Measurements from ENCODE around the gene BANF2.

The BANF2 gene

DNA sequence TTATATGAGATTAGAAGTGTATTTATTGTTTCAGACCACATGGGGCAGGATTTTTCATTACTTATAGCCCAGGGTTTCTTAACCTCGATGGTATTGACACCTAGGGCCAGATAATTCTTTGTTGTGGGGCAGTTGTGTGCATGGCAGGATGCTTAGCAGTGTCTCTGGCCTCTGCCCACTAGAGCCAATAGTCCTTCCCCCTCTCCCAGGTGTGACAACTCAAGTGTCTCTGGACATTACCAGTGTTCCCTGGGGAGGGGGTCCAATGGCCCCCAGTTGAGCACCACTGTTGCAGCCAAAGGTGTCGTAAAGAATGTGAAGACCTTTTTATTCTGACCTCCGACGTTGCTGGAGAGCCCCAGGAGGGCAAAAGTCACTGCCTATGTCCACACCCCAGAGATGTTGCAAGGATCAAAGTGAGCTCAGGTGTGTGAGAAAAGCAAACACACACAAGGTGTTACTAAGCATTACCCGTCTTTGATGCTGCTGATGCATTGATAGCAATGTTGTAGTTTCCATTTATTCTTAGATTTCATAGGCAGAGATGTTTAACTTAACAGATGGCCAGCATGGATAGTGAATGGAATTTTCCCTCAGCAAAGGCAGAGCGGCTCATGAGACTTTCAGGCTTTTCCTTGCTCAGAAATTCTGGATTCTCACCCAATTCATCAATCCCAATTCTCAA is 22.2 kb downstream of the BANF2 start:
- H3K4me3 ChIP-seq (ENCODE audit: low read depth in 1 of 2, low read length in 2 of 2), result peak overlapping the region in 1 of 2 donors; percentile 3
- no peak overlapping the region for H3K9ac ChIP-seq (ENCODE audit: low read depth in 1 of 2, low read length in 2 of 2)
- H3K27me3 ChIP-seq (ENCODE audit: control insufficient read depth in 1 of 2, insufficient read depth in 2 of 2, low read length in 2 of 2), result no peaks in the 10 kb centered on the region
- H3K36me3 ChIP-seq (ENCODE audit: control insufficient read depth in 1 of 2, insufficient read depth in 2 of 2, low read length in 2 of 2), result no peaks in the 10 kb centered on the region
- H3K4me1 ChIP-seq (ENCODE audit: control insufficient read depth in 1 of 2, insufficient read depth in 2 of 2, low read length in 2 of 2), result peaks cover 8 to 13% of the 10 kb centered on the region in 2 donors
- no peak overlapping the region for H3K27ac ChIP-seq (ENCODE audit: low read depth, low read length)
- no peaks in the 10 kb centered on the region for H3K9me3 ChIP-seq (ENCODE audit: control insufficient read depth in 1 of 2, low read length in 2 of 2)

DNA sequence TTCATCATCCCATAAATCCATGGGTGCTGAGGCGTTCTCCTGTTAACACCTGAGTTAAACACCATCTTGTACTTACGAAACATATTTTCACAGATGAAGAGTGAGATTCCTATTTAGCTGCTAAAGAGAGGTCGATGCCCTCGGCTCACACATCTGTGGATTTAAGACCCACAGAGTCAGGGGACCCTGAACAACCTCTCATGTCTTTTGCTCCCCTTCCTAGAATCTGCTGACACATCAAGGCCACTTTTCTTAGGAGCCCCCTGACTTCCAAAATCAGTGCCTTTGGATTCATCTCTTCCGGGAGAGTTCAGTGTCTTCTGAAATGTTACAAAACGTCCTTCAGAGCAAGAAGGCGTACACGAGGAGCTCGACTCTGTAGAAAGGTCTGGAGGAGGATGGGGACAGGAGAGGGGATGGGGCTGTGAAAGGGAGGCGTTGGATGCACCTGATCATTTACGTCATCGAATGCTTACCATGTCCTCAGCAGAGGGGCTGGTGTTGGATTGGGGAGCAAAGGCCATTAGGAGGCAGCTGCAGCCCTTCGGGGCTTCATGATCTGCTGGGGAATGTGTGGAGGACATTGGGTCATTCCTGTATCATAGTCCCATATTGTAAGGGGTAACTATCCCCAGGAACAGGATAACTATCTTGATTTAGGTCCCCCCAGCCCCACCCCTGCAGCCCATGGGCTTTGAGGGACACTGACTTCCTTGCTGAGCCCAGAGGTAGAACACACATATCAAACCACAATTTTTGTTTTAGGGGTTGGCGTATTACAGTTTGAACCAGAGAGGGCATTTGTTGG is 22.9 kb downstream of the BANF2 start:
- Histone ChIP-seq H3K4me3 (ENCODE audit: low read depth in 1 of 2, low read length in 2 of 2) (no peak overlapping the region), H3K9ac (ENCODE audit: low read depth in 1 of 2, low read length in 2 of 2) (no peak overlapping the region), H3K36me3 (ENCODE audit: control insufficient read depth in 1 of 2, insufficient read depth in 2 of 2, low read length in 2 of 2) (no peaks in the 10 kb centered on the region), H3K9me3 (ENCODE audit: control insufficient read depth in 1 of 2, low read length in 2 of 2) (no peaks in the 10 kb centered on the region), H3K4me1 (ENCODE audit: control insufficient read depth in 1 of 2, insufficient read depth in 2 of 2, low read length in 2 of 2) (peaks cover 8 to 13% of the 10 kb centered on the region in 2 donors), H3K27me3 (ENCODE audit: control insufficient read depth in 1 of 2, insufficient read depth in 2 of 2, low read length in 2 of 2) (no peaks in the 10 kb centered on the region), H3K27ac (ENCODE audit: low read depth, low read length) (no peak overlapping the region)

DNA sequence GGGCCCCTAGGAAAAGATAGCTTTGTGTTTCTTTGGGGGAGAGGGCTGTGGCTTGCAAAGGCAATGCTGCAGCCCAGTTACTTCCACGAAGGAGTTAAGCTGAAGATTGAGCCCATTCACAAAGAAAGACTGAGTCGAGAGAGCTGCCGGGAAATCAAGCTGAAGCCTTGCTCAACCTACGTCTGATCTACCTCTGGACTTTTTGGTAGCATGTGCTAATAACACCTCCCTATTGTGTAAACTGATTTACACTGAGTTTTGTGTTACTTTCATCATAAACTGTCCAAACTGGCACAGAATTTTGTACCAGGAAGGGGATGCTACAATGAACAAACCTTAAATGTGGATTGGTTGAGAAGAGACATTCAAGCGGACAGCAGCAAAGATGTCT is 23.5 kb downstream of the BANF2 start:
- H3K27ac ChIP-seq (ENCODE audit: low read depth, low read length), result no peak overlapping the region
- no peaks in the 10 kb centered on the region for H3K9me3 ChIP-seq (ENCODE audit: control insufficient read depth in 1 of 2, low read length in 2 of 2)
- H3K27me3 ChIP-seq (ENCODE audit: control insufficient read depth in 1 of 2, insufficient read depth in 2 of 2, low read length in 2 of 2), result no peaks in the 10 kb centered on the region
- H3K4me3 ChIP-seq (ENCODE audit: low read depth in 1 of 2, low read length in 2 of 2), result no peak overlapping the region
- H3K9ac ChIP-seq (ENCODE audit: low read depth in 1 of 2, low read length in 2 of 2), result no peak overlapping the region
- no peaks in the 10 kb centered on the region for H3K36me3 ChIP-seq (ENCODE audit: control insufficient read depth in 1 of 2, insufficient read depth in 2 of 2, low read length in 2 of 2)
- H3K4me1 ChIP-seq (ENCODE audit: control insufficient read depth in 1 of 2, insufficient read depth in 2 of 2, low read length in 2 of 2), result peaks cover 8 to 13% of the 10 kb centered on the region in 2 donors

DNA sequence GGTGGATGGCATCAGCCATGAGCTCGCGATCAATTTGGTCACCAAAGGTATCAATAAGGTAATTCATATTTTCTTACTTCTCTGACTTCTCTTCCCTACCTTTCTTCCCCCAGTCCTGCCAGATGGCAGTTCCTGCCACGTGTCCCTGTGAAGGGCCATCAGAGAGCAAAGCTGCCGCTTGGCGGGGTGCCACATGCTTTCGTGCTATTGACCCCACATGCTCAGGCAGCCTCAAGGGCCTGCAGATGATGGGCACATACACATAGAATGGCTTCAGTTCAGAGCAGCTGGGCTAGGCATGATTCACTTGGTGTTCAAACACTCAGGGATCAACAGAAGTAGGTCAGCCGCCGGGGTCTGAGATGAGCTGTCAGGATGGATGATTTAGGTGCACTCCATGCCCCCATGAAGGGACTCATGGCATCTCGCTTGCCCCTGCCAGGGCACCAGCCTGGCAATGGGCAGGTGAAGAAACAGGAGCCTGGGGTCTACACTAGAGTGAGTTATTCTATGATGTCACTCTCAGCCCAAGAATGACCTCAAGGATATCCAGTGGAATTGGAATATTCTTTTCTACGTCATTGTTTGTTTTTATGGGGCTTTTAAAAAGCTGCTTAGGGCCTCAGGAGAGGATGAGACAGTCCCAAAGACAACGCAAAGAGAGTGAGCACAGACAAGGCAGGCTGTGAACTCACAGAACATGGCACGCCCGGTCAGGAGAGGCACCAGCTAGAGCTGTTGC is 25.5 kb downstream of the BANF2 start:
- Histone ChIP-seq H3K9ac (ENCODE audit: low read depth in 1 of 2, low read length in 2 of 2) (no peak overlapping the region), H3K4me3 (ENCODE audit: low read depth in 1 of 2, low read length in 2 of 2) (no peak overlapping the region), H3K36me3 (ENCODE audit: control insufficient read depth in 1 of 2, insufficient read depth in 2 of 2, low read length in 2 of 2) (no peaks in the 10 kb centered on the region), H3K27me3 (ENCODE audit: control insufficient read depth in 1 of 2, insufficient read depth in 2 of 2, low read length in 2 of 2) (no peaks in the 10 kb centered on the region), H3K27ac (ENCODE audit: low read depth, low read length) (no peak overlapping the region), H3K4me1 (ENCODE audit: control insufficient read depth in 1 of 2, insufficient read depth in 2 of 2, low read length in 2 of 2) (peaks cover 8 to 13% of the 10 kb centered on the region in 2 donors), H3K9me3 (ENCODE audit: control insufficient read depth in 1 of 2, low read length in 2 of 2) (no peaks in the 10 kb centered on the region)

DNA sequence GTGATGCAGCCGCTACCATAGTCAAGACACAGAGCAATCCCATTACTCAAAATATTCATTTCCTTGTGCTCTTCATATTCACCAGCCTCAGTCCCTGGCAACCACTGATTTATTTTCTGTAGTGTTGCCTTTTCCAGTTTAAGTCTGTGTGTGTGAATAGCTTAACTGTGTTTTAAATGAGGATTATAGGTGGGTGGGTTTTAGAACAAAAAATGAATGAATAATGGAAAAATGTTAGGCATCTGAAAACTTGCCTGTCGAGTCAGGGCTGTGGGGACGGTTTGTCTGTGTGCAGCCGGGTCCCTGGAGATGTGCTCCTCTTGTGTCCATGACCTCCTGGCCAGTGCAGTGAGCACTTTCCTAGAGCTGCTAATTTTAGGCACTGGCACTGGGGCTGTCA is 27.1 kb downstream of the BANF2 start:
- Histone ChIP-seq H3K27ac (ENCODE audit: low read depth, low read length) (no peak overlapping the region), H3K27me3 (ENCODE audit: control insufficient read depth in 1 of 2, insufficient read depth in 2 of 2, low read length in 2 of 2) (no peaks in the 10 kb centered on the region), H3K9ac (ENCODE audit: low read depth in 1 of 2, low read length in 2 of 2) (no peak overlapping the region), H3K4me1 (ENCODE audit: control insufficient read depth in 1 of 2, insufficient read depth in 2 of 2, low read length in 2 of 2) (peaks cover 4 to 16% of the 10 kb centered on the region in 2 donors), H3K36me3 (ENCODE audit: control insufficient read depth in 1 of 2, insufficient read depth in 2 of 2, low read length in 2 of 2) (no peaks in the 10 kb centered on the region), H3K9me3 (ENCODE audit: control insufficient read depth in 1 of 2, low read length in 2 of 2) (no peaks in the 10 kb centered on the region), H3K4me3 (ENCODE audit: low read depth in 1 of 2, low read length in 2 of 2) (no peak overlapping the region)

DNA sequence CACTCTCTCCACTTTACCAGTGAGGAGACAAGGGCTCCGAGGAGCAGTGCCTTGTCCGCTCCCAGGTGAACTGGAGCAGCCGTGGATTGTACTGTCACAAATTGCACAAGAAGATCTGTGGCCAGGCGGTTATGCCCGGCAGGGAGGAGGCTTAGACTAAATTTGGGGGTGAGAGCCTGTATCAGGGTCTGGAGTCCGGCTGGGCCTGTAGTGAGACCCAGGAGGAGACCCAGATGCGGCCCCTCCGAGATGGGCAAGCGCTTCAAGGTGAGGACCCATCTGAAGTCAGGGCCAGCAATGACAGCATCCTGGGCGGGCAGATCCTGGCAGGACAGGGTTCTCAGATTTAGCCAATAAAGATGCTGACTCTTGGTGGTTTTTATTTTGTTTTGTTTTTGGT is 27.6 kb downstream of the BANF2 start:
- Histone ChIP-seq H3K9ac (ENCODE audit: low read depth in 1 of 2, low read length in 2 of 2) (no peak overlapping the region), H3K4me3 (ENCODE audit: low read depth in 1 of 2, low read length in 2 of 2) (no peak overlapping the region), H3K27me3 (ENCODE audit: control insufficient read depth in 1 of 2, insufficient read depth in 2 of 2, low read length in 2 of 2) (no peaks in the 10 kb centered on the region), H3K4me1 (ENCODE audit: control insufficient read depth in 1 of 2, insufficient read depth in 2 of 2, low read length in 2 of 2) (peaks cover under 1 to 11% of the 10 kb centered on the region in 2 donors), H3K27ac (ENCODE audit: low read depth, low read length) (no peak overlapping the region), H3K9me3 (ENCODE audit: control insufficient read depth in 1 of 2, low read length in 2 of 2) (no peaks in the 10 kb centered on the region), H3K36me3 (ENCODE audit: control insufficient read depth in 1 of 2, insufficient read depth in 2 of 2, low read length in 2 of 2) (no peaks in the 10 kb centered on the region)

DNA sequence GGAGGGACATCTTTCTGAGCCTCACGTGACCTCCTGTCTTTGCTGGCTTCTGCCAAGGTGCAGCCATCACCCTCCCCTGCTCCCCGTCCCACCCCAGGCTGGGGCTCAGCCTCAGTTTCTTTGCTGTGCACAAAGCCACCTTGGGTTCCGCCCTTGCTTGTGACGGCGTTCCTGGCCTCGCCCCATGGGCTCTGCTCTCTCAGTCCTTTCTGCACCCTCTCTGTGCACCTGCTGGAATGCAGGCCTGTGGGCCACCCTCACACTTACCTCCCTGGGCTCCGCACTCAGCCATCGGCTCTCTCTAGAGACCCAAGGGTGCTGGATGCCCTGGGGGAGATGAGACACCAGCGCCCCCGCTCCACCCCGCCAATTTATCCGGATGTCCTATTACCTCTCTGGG is 28.3 kb downstream of the BANF2 start:
- H3K9ac ChIP-seq (ENCODE audit: low read depth in 1 of 2, low read length in 2 of 2), result no peak overlapping the region
- H3K4me3 ChIP-seq (ENCODE audit: low read depth in 1 of 2, low read length in 2 of 2), result no peak overlapping the region
- H3K4me1 ChIP-seq (ENCODE audit: control insufficient read depth in 1 of 2, insufficient read depth in 2 of 2, low read length in 2 of 2), result peaks cover 0 to 7% of the 10 kb centered on the region in 2 donors
- H3K27me3 ChIP-seq (ENCODE audit: control insufficient read depth in 1 of 2, insufficient read depth in 2 of 2, low read length in 2 of 2), result no peaks in the 10 kb centered on the region
- H3K9me3 ChIP-seq (ENCODE audit: control insufficient read depth in 1 of 2, low read length in 2 of 2), result no peaks in the 10 kb centered on the region
- H3K36me3 ChIP-seq (ENCODE audit: control insufficient read depth in 1 of 2, insufficient read depth in 2 of 2, low read length in 2 of 2), result no peaks in the 10 kb centered on the region
- H3K27ac ChIP-seq (ENCODE audit: low read depth, low read length), result no peak overlapping the region

DNA sequence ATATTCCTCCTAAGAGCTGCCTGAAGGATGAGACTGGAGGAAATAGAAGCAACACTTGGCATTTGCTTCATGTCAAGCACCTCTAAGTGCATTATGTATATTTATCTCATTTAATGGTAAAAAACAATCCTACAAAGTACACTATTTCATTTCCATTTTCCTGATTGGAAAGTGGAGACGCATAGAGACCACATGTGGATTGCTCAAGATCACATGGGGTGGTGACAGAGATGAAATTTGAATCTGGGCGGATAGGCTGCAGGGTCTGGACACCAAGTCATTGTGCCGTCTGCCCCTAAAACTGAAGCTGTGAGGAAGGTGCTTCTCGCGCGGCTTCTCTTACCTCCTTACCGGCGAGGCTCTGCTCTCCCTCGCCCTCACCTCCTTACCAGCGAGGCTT is 30.3 kb downstream of the BANF2 start:
- Histone ChIP-seq H3K9me3 (ENCODE audit: control insufficient read depth in 1 of 2, low read length in 2 of 2) (no peaks in the 10 kb centered on the region), H3K27me3 (ENCODE audit: control insufficient read depth in 1 of 2, insufficient read depth in 2 of 2, low read length in 2 of 2) (no peaks in the 10 kb centered on the region), H3K4me3 (ENCODE audit: low read depth in 1 of 2, low read length in 2 of 2) (no peak overlapping the region), H3K9ac (ENCODE audit: low read depth in 1 of 2, low read length in 2 of 2) (no peak overlapping the region), H3K4me1 (ENCODE audit: control insufficient read depth in 1 of 2, insufficient read depth in 2 of 2, low read length in 2 of 2) (peaks cover 10 to 18% of the 10 kb centered on the region in 2 donors), H3K36me3 (ENCODE audit: control insufficient read depth in 1 of 2, insufficient read depth in 2 of 2, low read length in 2 of 2) (no peaks in the 10 kb centered on the region), H3K27ac (ENCODE audit: low read depth, low read length) (no peak overlapping the region)

DNA sequence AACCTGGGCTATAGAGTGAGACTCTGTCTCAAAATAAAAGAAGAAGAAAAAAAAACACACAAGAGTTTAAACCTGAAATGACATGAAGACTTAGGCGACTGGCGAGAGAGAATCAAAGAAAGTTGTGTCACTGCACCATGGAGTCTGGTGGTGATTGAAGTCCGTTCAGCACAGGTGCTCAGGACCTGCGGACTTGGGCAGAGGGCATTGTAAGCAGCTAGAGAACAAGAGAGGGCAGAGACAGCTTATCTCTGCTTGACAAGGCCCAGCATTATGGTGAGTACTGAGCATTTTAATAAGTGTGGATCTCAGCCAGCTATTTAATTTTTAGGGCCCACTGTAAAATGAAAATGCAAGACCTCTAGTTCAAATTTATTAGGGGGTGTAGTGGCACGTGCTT is 31.5 kb downstream of the BANF2 start:
- no peak overlapping the region for H3K4me3 ChIP-seq (ENCODE audit: low read depth in 1 of 2, low read length in 2 of 2)
- peaks cover 15 to 22% of the 10 kb centered on the region in 2 donors for H3K4me1 ChIP-seq (ENCODE audit: control insufficient read depth in 1 of 2, insufficient read depth in 2 of 2, low read length in 2 of 2)
- H3K9ac ChIP-seq (ENCODE audit: low read depth in 1 of 2, low read length in 2 of 2), result no peak overlapping the region
- H3K9me3 ChIP-seq (ENCODE audit: control insufficient read depth in 1 of 2, low read length in 2 of 2), result no peaks in the 10 kb centered on the region
- no peak overlapping the region for H3K27ac ChIP-seq (ENCODE audit: low read depth, low read length)
- no peaks in the 10 kb centered on the region for H3K36me3 ChIP-seq (ENCODE audit: control insufficient read depth in 1 of 2, insufficient read depth in 2 of 2, low read length in 2 of 2)
- no peaks in the 10 kb centered on the region for H3K27me3 ChIP-seq (ENCODE audit: control insufficient read depth in 1 of 2, insufficient read depth in 2 of 2, low read length in 2 of 2)

DNA sequence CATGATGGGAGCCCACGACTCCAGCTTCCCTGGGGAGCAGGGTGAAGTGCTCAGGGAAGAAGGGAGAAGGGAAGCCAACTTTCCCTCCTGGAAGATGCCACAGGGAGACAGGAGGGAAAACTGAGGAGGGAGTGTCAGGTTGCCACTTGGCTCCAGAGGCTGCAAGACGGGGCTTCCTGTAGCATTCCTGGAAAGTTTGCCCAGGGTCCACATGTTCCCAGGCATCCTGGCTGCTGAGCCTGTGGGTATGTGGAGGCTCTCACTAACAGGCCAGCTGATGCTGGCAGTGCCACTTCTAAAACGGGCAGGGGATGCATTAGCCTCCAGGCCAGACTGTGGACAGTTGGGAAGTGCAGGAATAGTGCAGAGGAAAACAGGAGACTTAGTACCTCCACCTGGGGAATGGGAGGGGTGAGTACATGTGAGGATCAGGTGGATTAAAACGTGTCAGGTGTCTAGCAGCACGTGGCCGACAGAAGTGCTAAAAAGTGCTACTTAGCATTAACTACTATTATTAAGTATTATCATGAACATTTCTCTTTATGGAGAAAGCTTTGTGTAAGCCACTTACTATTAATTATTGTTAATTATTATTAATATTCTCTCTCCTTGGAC is 33.2 kb downstream of the BANF2 start:
- peaks cover 15 to 22% of the 10 kb centered on the region in 2 donors for H3K4me1 ChIP-seq (ENCODE audit: control insufficient read depth in 1 of 2, insufficient read depth in 2 of 2, low read length in 2 of 2)
- no peak overlapping the region for H3K27ac ChIP-seq (ENCODE audit: low read depth, low read length)
- H3K9ac ChIP-seq (ENCODE audit: low read depth in 1 of 2, low read length in 2 of 2), result no peak overlapping the region
- no peaks in the 10 kb centered on the region for H3K27me3 ChIP-seq (ENCODE audit: control insufficient read depth in 1 of 2, insufficient read depth in 2 of 2, low read length in 2 of 2)
- H3K36me3 ChIP-seq (ENCODE audit: control insufficient read depth in 1 of 2, insufficient read depth in 2 of 2, low read length in 2 of 2), result no peaks in the 10 kb centered on the region
- no peaks in the 10 kb centered on the region for H3K9me3 ChIP-seq (ENCODE audit: control insufficient read depth in 1 of 2, low read length in 2 of 2)
- H3K4me3 ChIP-seq (ENCODE audit: low read depth in 1 of 2, low read length in 2 of 2), result no peak overlapping the region

All from duodenal mucosa (tissue), 2 donors.